Measurements from ENCODE around the gene FGF11.

DNA sequence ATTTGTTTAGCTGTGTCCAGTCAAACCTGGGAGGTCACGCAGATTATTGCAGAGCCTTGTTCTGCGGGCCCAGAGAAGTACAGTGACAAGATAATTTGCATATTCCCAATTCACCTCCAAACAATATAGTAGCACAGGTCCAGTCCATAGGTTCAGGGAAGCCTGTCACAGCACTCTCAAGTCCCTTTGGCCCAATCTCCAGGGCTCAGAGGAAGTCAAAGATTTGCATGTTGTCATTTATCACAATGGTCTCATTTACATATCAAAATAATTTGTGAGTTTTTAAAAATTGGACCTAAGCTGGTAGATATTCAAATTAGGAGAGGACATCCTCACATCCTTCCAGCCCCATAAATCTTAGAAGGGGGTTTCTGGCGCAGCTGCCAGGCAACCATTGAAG is 28.2 kb downstream of the FGF11 start:
- TF ChIP-seq ZNF747 (CRISPR knock-in tag; IDR thresholded peaks at IDR 0.05; ENCODE audit: borderline replicate concordance) (no peak), KDM6A (CRISPR knock-in tag; IDR thresholded peaks at IDR 0.05; ENCODE audit: low read depth) (no peak), ZNF451 (CRISPR knock-in tag; IDR thresholded peaks at IDR 0.05) (no peak), SUZ12 (IDR thresholded peaks at IDR 0.05; ENCODE audit: low read depth, low read length) (no peak), KAT7 (CRISPR knock-in tag; IDR thresholded peaks at IDR 0.05; ENCODE audit: borderline replicate concordance) (no peak)
- TF ChIP-seq, protein P1, sequence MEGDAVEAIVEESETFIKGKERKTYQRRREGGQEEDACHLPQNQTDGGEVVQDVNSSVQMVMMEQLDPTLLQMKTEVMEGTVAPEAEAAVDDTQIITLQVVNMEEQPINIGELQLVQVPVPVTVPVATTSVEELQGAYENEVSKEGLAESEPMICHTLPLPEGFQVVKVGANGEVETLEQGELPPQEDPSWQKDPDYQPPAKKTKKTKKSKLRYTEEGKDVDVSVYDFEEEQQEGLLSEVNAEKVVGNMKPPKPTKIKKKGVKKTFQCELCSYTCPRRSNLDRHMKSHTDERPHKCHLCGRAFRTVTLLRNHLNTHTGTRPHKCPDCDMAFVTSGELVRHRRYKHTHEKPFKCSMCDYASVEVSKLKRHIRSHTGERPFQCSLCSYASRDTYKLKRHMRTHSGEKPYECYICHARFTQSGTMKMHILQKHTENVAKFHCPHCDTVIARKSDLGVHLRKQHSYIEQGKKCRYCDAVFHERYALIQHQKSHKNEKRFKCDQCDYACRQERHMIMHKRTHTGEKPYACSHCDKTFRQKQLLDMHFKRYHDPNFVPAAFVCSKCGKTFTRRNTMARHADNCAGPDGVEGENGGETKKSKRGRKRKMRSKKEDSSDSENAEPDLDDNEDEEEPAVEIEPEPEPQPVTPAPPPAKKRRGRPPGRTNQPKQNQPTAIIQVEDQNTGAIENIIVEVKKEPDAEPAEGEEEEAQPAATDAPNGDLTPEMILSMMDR (CRISPR knock-in tag; IDR thresholded peaks at IDR 0.05) = no peak

Data from HepG2 (cell line).